ENCODE data around the gene WNK3. TPM values are rescaled to one million over a fixed set of nuclear protein-coding genes. Genes with fewer than 3 reads are reported as not detected.

WNK3 gene
- total RNA-seq, 2 experiments from 2014 or later, result 0.17 TPM; not detected in 1

DNA sequence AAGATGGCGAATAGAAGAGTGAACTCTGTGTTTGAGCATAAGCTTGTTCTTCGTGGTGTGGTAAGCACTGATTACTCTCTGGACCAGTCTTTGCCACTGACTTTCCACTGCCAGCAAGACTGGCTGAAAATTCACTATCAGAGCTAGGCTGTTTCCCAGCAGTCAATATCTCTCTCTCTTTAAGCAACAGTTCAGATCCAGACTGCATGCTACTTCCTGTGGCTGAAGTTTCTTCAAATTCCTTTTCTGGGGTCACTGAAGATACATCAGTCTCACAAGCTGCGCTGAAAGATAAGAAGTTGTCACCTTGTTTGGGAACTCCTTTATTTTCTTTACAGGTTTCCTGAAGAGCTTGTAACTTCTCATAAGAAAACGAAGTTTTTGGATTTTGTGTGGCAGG is 120.8 kb downstream of the WNK3 start:
- no TSS peak for BruUV-seq (replicated peaks)
- POLR2A ChIA-PET, result no interaction called here
- no peak overlapping the region for H3K4me3 ChIP-seq (ENCODE audit: low read depth, low read length, poor library complexity, severe bottlenecking)
- TF ChIP-seq EZH2phosphoT487 (IDR thresholded peaks at IDR 0.05; ENCODE audit: borderline replicate concordance, low read depth, low read length), result no peak
- TF ChIP-seq, protein P1, sequence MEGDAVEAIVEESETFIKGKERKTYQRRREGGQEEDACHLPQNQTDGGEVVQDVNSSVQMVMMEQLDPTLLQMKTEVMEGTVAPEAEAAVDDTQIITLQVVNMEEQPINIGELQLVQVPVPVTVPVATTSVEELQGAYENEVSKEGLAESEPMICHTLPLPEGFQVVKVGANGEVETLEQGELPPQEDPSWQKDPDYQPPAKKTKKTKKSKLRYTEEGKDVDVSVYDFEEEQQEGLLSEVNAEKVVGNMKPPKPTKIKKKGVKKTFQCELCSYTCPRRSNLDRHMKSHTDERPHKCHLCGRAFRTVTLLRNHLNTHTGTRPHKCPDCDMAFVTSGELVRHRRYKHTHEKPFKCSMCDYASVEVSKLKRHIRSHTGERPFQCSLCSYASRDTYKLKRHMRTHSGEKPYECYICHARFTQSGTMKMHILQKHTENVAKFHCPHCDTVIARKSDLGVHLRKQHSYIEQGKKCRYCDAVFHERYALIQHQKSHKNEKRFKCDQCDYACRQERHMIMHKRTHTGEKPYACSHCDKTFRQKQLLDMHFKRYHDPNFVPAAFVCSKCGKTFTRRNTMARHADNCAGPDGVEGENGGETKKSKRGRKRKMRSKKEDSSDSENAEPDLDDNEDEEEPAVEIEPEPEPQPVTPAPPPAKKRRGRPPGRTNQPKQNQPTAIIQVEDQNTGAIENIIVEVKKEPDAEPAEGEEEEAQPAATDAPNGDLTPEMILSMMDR (conservative IDR thresholded peaks at IDR 0.05; ENCODE audit: low read length), result no peak
- H3K79me2 ChIP-seq (ENCODE audit: insufficient read depth, low read depth, low read length), result no peaks in the 10 kb centered on the region
- DNase-seq (ENCODE audit: low spot score), result no peak
- CTCF ChIA-PET (ENCODE audit: unreplicated experiment), result no interaction called here
- H3K9me2 ChIP-seq (ENCODE audit: insufficient read depth, low read length), result no peaks in the 10 kb centered on the region
- H2AFZ ChIP-seq (ENCODE audit: low read length), result no peak overlapping the region
- no peak overlapping the region for H3K27ac ChIP-seq (ENCODE audit: low read depth, low read length, poor library complexity, severe bottlenecking)
- H3K4me1 ChIP-seq (ENCODE audit: insufficient read depth, low read length, poor library complexity, severe bottlenecking), result no peaks in the 10 kb centered on the region
- H4K20me1 ChIP-seq (ENCODE audit: insufficient read depth, low read length), result no peaks in the 10 kb centered on the region
- no peak overlapping the region for H3K4me2 ChIP-seq (ENCODE audit: low read length)
- no peaks in the 10 kb centered on the region for H3K36me3 ChIP-seq (ENCODE audit: insufficient read depth, low read length)
- H3K9me3 ChIP-seq (ENCODE audit: low read length), result no peaks in the 10 kb centered on the region
- intact Hi-C loops (cut with micrococcal nuclease; ENCODE audit: unreplicated experiment), result no loop called here

DNA sequence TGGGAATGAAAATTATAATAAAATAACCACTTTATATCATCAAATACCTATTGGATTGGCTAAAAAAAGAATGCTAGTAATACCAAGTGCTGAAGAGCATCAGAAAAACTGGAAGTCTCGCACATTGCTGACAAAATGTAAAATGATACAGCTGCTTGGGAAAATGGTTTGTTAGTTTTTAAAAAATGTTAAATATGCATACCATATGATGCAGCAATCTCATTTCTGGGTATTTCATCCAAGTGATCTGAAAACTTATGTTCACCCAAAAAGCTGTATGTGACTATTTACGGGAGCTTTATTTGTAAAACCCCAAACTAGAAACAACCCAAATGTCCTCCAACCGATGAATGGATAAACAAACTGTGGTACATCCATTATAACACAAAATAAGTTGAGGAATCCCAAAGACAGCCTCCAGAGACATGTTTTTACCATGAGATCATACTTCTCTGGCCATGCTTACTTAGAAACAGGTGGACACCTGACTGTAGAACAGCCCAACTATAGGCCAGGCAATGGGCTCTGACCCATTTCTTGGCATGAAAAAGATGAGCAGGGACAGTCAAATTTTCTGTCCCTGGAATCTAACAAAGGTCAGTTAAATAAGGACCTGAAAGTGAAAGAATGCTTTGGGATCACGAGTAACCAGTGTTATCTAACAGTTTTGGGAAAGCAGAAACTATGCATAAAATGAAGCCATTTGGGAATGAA is 127.3 kb downstream of the WNK3 start:
- H3K4me2 ChIP-seq (ENCODE audit: low read length), result no peak overlapping the region
- H3K36me3 ChIP-seq (ENCODE audit: insufficient read depth, low read length), result no peaks in the 10 kb centered on the region
- no peaks in the 10 kb centered on the region for H3K4me1 ChIP-seq (ENCODE audit: insufficient read depth, low read length, poor library complexity, severe bottlenecking)
- no TSS peak for BruUV-seq (replicated peaks)
- intact Hi-C loops (cut with micrococcal nuclease; ENCODE audit: unreplicated experiment), result no loop called here
- H4K20me1 ChIP-seq (ENCODE audit: insufficient read depth, low read length), result no peaks in the 10 kb centered on the region
- TF ChIP-seq, protein P1 (conservative IDR thresholded peaks at IDR 0.05; ENCODE audit: low read length), result no peak
- no peak for TF ChIP-seq EZH2phosphoT487 (IDR thresholded peaks at IDR 0.05; ENCODE audit: borderline replicate concordance, low read depth, low read length)
- ChIA-PET CTCF (ENCODE audit: unreplicated experiment) (no interaction called here), POLR2A (interaction anchor here (0.6 kb wide), 2 partner anchors 14 to 208 kb away, joined by 4 to 5 read pairs; no protein-coding TSS in a partner anchor)
- H2AFZ ChIP-seq (ENCODE audit: low read length), result no peak overlapping the region
- DNase-seq (ENCODE audit: low spot score), result no peak
- H3K79me2 ChIP-seq (ENCODE audit: insufficient read depth, low read depth, low read length), result no peaks in the 10 kb centered on the region
- no peaks in the 10 kb centered on the region for H3K9me2 ChIP-seq (ENCODE audit: insufficient read depth, low read length)
- no peaks in the 10 kb centered on the region for H3K9me3 ChIP-seq (ENCODE audit: low read length)
- H3K4me3 ChIP-seq (ENCODE audit: low read depth, low read length, poor library complexity, severe bottlenecking), result no peak overlapping the region
- H3K27ac ChIP-seq (ENCODE audit: low read depth, low read length, poor library complexity, severe bottlenecking), result no peak overlapping the region

DNA sequence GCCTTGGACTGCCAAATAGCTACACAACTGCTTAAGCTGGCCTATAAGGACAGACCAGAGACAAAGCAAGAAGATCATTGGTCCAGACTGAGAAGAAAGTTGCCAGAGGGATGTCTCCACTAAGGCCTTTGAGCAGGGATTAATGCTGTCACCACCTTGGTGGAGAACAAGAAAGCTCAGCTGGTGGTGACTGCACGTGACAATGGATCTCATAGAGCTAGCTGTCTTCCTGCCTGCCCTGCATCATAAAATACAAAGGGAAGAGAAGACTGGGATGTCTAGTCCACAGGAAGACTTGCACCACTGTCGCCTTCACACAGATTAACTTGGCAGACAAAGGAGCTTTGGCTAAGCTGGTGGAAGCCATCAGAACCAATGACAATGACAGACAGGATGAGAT is 134.3 kb downstream of the WNK3 start:
- no peak for TF ChIP-seq EZH2phosphoT487 (IDR thresholded peaks at IDR 0.05; ENCODE audit: borderline replicate concordance, low read depth, low read length)
- TF ChIP-seq, protein P1 (conservative IDR thresholded peaks at IDR 0.05; ENCODE audit: low read length), result no peak
- Histone ChIP-seq H3K36me3 (ENCODE audit: insufficient read depth, low read length) (no peaks in the 10 kb centered on the region), H4K20me1 (ENCODE audit: insufficient read depth, low read length) (no peaks in the 10 kb centered on the region), H3K27ac (ENCODE audit: low read depth, low read length, poor library complexity, severe bottlenecking) (no peak overlapping the region), H3K79me2 (ENCODE audit: insufficient read depth, low read depth, low read length) (no peaks in the 10 kb centered on the region), H3K9me2 (ENCODE audit: insufficient read depth, low read length) (no peaks in the 10 kb centered on the region), H3K9me3 (ENCODE audit: low read length) (no peaks in the 10 kb centered on the region), H3K4me1 (ENCODE audit: insufficient read depth, low read length, poor library complexity, severe bottlenecking) (no peaks in the 10 kb centered on the region), H3K4me3 (ENCODE audit: low read depth, low read length, poor library complexity, severe bottlenecking) (no peak overlapping the region), H2AFZ (ENCODE audit: low read length) (no peak overlapping the region), H3K4me2 (ENCODE audit: low read length) (no peak overlapping the region)
- no TSS peak for BruUV-seq (replicated peaks)
- POLR2A ChIA-PET, result no interaction called here
- DNase-seq (ENCODE audit: low spot score), result no peak
- intact Hi-C loops (cut with micrococcal nuclease; ENCODE audit: unreplicated experiment), result no loop called here
- CTCF ChIA-PET (ENCODE audit: unreplicated experiment), result no interaction called here
